Mesodermal cell (in vitro differentiated cells): ENCODE measurements around the gene SLC23A1.

Experiments
- H3K27ac ChIP-seq: 2 replicates; pipeline ENCODE4 v1.7.0; 2013; ENCODE audit warnings: mild to moderate bottlenecking, low read depth, low read length, moderate library complexity; ENCODE audit not compliant: severe bottlenecking
- H3K36me3 ChIP-seq: 2 replicates; pipeline ENCODE4 v1.7.1; 2013; ENCODE audit warnings: mild to moderate bottlenecking, low read length, moderate library complexity; ENCODE audit not compliant: control insufficient read depth, insufficient read depth
- H3K4me1 ChIP-seq: one replicate; pipeline ENCODE4 v1.7.1; 2013; ENCODE audit warnings: mild to moderate bottlenecking, low read length; ENCODE audit not compliant: insufficient read depth, control insufficient read depth, poor library complexity, severe bottlenecking
- H3K4me3 ChIP-seq: 2 replicates; pipeline ENCODE4 v1.7.0; 2013; ENCODE audit warnings: low read length, control low read depth, mild to moderate bottlenecking; ENCODE audit not compliant: insufficient read depth, poor library complexity, severe bottlenecking; ENCODE audit errors: extremely low read depth
- H3K9me3 ChIP-seq: 2 replicates; pipeline ENCODE4 v1.7.1; 2013; ENCODE audit warnings: mild to moderate bottlenecking, low read length, moderate library complexity; ENCODE audit not compliant: control insufficient read depth
- WGBS, 2 experiments: methylation state at CpG; one replicate each; pipeline ENCODE4 v1.1.5; 2013; ENCODE audit warnings: missing lambda C conversion rate in 2 of 2; ENCODE audit not compliant: insufficient coverage in 2 of 2; 5-methylcytosine and 5-hydroxymethylcytosine counted together

SLC23A1 gene

GRCh38 chr5:139394654-139395566, 11.8 kb upstream of the SLC23A1 start, which contains the start of gene PROB1:
Gene PROB1 (minus strand): TSS chr5:139395104. CDS start chr5:139395081, 23 bp downstream.
- Histone ChIP-seq H3K9me3 (no peaks in the 10 kb centered on the region), H3K27ac (no peak within 1 kb of the TSS), H3K4me1 (no peaks in the 10 kb centered on the region), H3K36me3 (peaks cover 7% of the 10 kb centered on the region), H3K4me3 (peak within 1 kb of the TSS; percentile 39)
- WGBS, 2 experiments, result 71 to 74% methylated on average over 59 to 71 of the region's 76 CpGs

GRCh38 chr5:139394123-139394653, 11.1 kb upstream of the SLC23A1 start:
- Histone ChIP-seq H3K36me3 (peaks cover 3% of the 10 kb centered on the region), H3K4me3 (peak overlapping the region; percentile 39), H3K9me3 (no peaks in the 10 kb centered on the region), H3K27ac (no peak overlapping the region), H3K4me1 (no peaks in the 10 kb centered on the region)
- WGBS, 2 experiments, result 4 to 12% methylated on average over 36 to 58 of the region's 62 CpGs

DNA sequence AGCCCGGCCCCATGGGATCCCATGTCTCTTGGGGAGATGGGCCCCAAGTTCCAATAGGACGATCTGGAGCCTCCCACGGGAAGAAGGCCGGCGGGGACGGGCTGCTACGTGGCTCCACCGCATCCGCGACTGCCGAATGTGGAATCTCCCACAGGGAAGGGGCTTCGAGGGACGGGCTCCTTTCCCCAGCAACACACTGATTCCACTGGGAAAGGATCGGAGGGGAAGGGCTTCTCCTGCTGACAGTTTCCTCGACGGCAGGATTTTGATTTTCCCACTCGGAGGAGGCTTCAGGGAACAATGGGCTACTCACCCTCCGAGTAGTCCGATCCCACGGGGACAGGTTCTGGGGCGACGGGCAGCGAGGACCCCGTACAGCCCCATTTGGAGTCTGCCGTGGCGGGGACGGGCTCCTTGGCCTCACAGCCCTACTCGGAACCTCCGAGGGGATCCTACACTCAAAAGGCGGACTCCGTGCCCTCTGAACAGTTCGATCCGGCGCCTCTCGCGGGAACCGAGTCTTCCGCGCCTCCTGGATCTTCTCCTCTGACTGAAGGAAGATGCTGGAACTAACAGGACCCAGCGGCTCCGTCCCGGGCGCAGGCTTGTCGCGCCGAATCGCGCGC, 10.5 kb upstream of the SLC23A1 start:
- WGBS, 2 experiments, result 10 to 12% methylated on average over 44 to 45 of the region's 49 CpGs

DNA sequence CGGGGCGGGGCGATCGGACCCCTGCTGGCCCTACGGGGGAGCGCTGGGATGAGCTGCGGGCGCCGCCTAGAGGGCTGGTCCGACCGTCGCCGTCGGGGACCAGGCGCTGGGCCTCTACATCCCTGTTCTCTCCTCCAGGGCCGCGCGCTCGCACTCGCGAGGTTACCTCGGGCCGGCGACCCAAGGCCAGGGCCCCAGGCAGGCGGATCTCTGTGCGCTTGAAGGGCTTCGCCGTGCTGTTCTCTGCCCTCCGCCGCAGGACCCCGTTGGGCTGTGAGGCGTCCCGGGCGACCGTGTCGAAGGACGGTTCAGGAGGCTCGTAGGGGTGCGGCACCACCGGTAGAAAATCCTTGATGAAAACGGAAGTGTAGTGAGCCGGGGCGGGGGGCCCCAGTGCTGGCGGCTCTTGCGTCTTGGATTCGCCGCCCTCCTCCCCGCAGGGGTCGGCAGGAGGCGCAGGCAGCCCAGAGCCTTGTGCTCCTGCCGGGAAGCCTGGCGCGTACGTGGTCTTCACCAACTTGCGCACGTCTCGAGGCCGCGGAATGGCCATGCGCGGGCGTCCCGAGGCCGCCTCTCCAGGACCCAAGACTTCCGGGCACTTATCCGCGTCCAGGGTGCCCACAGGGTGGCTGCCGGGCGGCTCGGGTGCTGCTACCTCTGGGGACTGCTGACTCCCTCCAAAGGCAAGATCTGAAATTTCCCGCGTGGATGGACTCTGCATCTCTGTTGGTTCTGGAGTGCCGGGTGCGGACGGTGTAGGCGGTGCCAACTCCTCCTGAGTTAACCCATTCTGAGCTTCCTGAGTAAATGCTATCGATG, 9.8 kb upstream of the SLC23A1 start:
- Histone ChIP-seq H3K9me3 (no peaks in the 10 kb centered on the region), H3K27ac (no peak overlapping the region), H3K4me1 (peaks cover 8% of the 10 kb centered on the region), H3K4me3 (peak overlapping the region; percentile 39), H3K36me3 (peaks cover 3% of the 10 kb centered on the region)
- 6 to 7% methylated on average over 75 of the region's 77 CpGs for WGBS, 2 experiments

More for the DNA sequence above, 10.5 kb upstream of the SLC23A1 start:
- Histone ChIP-seq H3K27ac (no peak overlapping the region), H3K4me3 (peak overlapping the region; percentile 39), H3K4me1 (peaks cover 1% of the 10 kb centered on the region), H3K9me3 (no peaks in the 10 kb centered on the region), H3K36me3 (peaks cover 3% of the 10 kb centered on the region)

DNA sequence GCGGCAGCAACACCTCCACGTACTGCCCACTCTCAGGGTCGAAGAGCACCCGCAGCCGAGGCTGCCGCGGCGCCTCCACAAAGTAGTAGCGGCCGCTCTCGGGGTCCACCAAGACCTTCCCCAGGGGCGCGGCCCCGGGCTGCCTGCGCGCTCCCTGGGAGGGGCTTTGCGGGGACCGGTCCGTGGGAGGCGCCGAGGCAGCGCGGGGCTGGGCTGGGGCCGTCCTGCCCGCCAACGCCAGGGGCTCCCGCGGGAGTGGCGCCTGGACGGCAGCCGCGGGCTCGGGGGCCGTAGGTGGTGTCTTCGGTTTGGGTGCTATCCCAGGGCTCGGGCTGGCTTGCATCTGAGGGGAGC, 9.2 kb upstream of the SLC23A1 start:
- 20 to 30% methylated on average over 18 to 35 of the region's 36 CpGs for WGBS, 2 experiments
- H3K9me3 ChIP-seq, result no peaks in the 10 kb centered on the region
- H3K4me1 ChIP-seq, result peaks cover 10% of the 10 kb centered on the region
- peaks cover 3% of the 10 kb centered on the region for H3K36me3 ChIP-seq
- peak overlapping the region; percentile 39 for H3K4me3 ChIP-seq
- no peak overlapping the region for H3K27ac ChIP-seq

DNA sequence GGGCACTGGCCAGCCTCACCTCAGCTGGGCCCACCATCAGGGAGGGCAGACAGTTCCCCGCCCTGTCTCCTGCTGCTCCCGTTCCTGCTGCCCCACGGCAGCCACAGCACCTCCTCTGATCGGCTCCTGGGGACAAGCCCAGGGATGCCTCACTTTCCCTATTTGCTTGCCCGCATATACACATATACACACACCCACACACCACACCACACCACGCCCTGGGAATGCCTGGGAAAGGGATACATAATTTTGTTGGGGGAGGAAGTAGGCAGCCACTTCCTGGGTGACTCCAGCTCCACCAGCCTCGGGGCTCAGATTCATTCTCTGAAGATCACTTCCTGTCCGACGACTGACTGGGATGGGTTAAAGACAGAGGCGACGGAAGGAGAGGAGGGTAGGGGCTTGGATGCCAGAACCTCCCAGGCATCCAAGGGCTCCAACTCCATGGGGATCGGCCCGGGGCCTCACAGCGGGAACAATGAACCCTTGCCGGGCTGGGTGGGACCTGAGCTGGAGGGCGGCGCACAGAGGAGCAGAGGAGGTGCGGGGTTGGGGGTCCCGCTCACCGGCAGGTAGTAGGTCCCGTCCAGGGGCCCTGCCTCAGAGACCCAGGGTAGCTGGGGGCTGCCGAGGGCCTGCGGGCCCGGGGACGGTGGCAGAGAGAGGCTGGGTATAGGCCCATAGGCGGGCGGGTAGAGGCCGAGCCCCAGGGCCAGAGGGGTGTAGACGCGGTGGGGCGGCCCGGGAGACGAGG, 8.7 kb upstream of the SLC23A1 start:
- no peak overlapping the region for H3K27ac ChIP-seq
- 65 to 78% methylated on average over 16 to 29 of the region's 33 CpGs for WGBS, 2 experiments
- peaks cover 10% of the 10 kb centered on the region for H3K4me1 ChIP-seq
- peaks cover 3% of the 10 kb centered on the region for H3K36me3 ChIP-seq
- H3K9me3 ChIP-seq, result no peaks in the 10 kb centered on the region
- peak overlapping the region; percentile 39 for H3K4me3 ChIP-seq

GRCh38 chr5:139390639-139391569, 7.8 kb upstream of the SLC23A1 start:
- Histone ChIP-seq H3K9me3 (no peaks in the 10 kb centered on the region), H3K4me3 (no peak overlapping the region)
- WGBS, 2 experiments, result 88 to 94% methylated on average over 7 to 8 of the region's 10 CpGs

GRCh38 chr5:139389701-139390638, 6.9 kb upstream of the SLC23A1 start, which contains the start of gene MZB1:
Gene MZB1 (minus strand): TSS chr5:139389913. CDS start chr5:139389856, 57 bp downstream.
- Histone ChIP-seq H3K9me3 (no peaks in the 10 kb centered on the region), H3K36me3 (no peaks in the 10 kb centered on the region), H3K27ac (no peak within 1 kb of the TSS), H3K4me3 (no peak within 1 kb of the TSS), H3K4me1 (peaks cover 10% of the 10 kb centered on the region)
- 89 to 91% methylated on average over 5 to 7 of the region's 11 CpGs for WGBS, 2 experiments

More at GRCh38 chr5:139390639-139391569, 7.8 kb upstream of the SLC23A1 start:
- peaks cover 10% of the 10 kb centered on the region for H3K4me1 ChIP-seq
- no peaks in the 10 kb centered on the region for H3K36me3 ChIP-seq
- H3K27ac ChIP-seq, result no peak overlapping the region
